ENCODE measurements around the gene ELAPOR2.

DNA sequence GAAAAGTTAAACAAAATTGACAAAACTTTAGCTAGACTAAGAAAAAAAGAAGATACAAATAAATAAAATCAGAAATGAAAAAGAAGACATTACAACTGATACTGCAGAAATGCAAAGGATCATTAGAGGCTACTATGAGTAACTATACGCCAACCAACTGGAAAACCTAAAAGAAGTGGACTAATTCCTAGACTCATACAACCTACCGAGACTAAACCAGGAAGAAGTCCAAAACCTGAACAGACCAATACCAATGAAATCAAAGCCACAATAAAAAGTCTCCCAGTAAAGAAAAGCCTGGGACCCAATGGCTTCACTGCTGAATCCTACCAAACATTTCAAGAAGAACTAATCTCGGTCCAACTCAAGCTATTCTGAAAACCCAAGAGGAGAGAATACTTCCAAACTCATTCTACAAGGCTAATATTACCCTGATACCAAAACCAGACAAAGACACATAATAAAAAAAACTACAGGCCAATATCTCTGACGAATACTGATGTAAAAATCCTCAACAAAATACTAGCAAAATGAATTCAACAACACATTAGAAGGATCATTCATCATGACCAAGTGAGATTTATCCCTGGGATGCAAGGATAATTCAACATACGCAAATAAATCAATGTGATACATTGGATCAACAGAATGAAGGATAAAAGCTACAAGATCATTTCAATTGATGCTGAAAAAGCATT lies 20.3 kb downstream of the ELAPOR2 start:
- no peak for TF ChIP-seq CTCF (IDR thresholded peaks at IDR 0.05)
- TF ChIP-seq POLR2A (IDR thresholded peaks at IDR 0.05), result no peak

All from testis (tissue), 2 donors.